ENCODE data around the gene SCML2.
"Not testable (repeated sequence)": the region's sequence is repeated elsewhere in the genome, so short reads cannot be mapped to it uniquely, and the experiment has no call there.

The SCML2 gene

GRCh38 chrX:18354369-18355223 lies at the start of gene SCML2:
Gene SCML2 (minus strand): TSS chrX:18354688. CDS start chrX:18334071, 20,617 bp downstream.
- peak in 1 of 2 experiments; percentile 29 for DNase-seq (ENCODE audit: low read depth in 2 of 2)

GRCh38 chrX:18401848-18402213 lies 47.3 kb upstream of the SCML2 start:
- no peak for DNase-seq (ENCODE audit: low read depth in 2 of 2)

DNA sequence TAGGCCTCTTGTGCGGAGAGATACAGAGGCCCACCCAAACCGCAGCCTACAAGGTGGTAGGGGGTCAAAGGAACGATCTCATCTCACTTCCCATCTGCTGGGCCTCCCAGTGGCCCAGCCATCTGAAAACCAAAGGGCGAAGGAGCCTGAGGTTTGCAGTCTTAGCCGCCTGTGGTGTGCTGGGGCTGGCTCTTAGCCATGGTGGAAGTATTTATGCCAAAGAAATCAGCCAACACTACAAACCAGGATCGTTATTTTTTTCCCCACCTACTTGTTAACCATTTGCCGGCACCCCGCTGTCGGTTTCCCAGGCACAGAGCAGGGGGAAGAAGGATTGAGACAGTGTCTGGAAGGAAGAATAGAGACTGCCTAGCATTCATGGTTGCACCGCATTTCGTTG lies 40.0 kb upstream of the SCML2 start:
- DNase-seq (ENCODE audit: low read depth in 2 of 2) = no peak

DNA sequence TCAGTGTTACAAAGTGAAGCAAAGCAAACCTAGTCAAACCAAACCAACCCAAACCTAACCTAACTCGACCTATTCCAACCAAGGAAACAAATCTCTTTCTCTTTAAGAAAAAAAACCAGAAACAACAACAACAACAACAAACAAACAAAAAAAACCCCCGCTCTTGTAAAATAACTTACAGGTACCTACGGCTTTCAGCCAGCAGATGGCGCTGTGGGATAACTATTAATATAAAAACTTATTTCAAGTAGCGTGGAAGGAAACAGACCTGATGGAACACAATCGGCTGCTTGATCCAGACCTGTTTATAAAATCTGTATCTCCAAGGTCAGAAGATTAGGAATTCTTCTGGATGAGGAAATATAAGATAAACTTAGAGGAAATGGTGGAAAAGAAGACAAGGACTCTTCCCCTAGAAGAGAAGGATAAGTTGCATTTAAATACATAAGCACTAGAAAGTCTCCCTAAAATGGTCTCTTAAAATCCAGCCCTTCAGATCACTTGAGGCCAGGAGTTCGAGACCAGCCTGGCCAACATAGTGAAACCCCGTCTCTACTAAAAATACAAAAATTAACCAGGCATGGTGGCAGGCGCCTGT lies 36.6 kb upstream of the SCML2 start:
- DNase-seq (ENCODE audit: low read depth in 2 of 2) = peak; percentile 12 to 38

DNA sequence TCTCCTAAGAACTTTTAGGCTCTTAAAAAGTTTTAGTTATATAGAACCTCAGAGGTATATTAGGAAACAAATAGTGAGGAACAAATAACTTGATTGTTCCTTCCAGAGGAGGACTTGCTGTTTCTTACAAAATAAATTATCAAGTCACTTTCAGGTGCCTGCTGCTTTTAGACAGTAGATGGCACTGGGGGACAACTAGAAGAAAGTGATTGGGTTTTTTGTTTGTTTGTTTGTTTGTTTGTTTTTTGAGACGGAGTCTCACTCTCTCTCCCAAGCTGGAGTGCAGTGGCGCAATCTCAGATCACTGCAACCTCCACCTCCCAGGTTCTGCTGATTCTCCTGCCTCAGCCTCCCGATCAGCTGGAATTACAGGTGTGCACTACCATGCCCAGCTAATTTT lies 35.5 kb upstream of the SCML2 start:
- no peak for DNase-seq (ENCODE audit: low read depth in 2 of 2)

DNA sequence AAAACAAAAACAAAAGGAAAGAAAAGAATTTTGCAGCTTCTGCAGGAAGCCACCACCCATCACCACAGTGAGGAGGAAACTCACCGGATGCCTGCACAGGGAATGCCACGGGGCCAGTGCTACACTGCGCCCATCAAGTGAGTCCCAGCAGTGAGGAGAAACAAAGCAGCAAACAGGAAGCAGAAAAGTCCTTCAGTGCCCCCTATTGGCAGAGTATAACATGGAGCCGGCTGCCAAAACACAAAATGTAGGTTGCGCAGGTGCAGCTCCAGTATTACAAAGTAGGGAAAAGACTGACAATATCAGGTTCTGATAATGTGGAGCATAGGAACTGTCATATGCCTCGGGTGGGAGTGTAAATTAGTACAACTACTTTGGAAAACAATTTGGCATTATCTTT lies 23.3 kb upstream of the SCML2 start:
- no peak for DNase-seq (ENCODE audit: low read depth in 2 of 2)

- not testable (repeated sequence) for DNase-seq (ENCODE audit: low read depth in 2 of 2)
Observed at GRCh38 chrX:18375131-18375805, 20.8 kb upstream of the SCML2 start.

DNA sequence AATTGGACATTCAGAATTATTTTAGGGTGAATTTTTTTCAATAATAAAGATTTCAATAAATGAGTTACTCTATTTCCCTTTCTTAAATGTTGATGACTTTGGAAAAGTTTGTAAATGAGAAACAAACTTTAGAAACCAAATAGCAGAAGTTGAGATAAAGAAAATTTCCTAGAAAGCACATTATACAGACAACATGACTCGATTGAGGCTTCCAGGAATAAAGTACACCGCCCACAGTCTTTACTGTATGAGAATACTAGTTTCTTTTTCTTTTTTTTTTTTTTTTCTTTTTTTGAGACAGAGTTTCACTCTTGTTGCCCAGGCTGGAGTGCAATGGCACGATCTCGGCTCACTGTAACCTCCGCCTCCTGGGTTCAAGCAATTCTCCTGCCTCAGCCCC lies 14.6 kb upstream of the SCML2 start:
- DNase-seq (ENCODE audit: low read depth in 2 of 2) = not testable (repeated sequence)

- DNase-seq (ENCODE audit: low read depth in 2 of 2) = no peak
Observed at GRCh38 chrX:18368402-18368801, 13.9 kb upstream of the SCML2 start.

DNA sequence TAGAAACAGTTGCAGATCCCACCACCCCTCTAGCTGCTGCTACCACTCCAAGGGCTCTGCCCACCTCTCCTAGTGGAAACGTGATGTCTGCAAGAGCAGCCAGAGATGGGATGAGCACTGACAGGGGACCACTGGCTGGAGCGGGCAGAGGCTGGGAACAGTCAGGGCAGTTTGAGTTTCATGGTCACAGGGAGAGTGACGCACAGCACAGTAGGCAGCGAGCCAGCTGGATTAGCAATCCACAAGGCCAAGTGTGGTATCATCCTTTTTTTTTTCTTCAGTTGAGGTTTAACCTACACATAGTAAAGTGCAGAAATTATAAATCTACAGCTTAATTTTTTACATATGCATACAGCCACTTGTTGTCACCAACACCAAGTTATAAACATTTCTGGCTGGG lies 6.4 kb upstream of the SCML2 start:
- DNase-seq (ENCODE audit: low read depth in 2 of 2) = no peak

GRCh38 chrX:18353931-18354368 lies 538 bp downstream of the SCML2 start:
- DNase-seq (ENCODE audit: low read depth in 2 of 2) = no peak

DNA sequence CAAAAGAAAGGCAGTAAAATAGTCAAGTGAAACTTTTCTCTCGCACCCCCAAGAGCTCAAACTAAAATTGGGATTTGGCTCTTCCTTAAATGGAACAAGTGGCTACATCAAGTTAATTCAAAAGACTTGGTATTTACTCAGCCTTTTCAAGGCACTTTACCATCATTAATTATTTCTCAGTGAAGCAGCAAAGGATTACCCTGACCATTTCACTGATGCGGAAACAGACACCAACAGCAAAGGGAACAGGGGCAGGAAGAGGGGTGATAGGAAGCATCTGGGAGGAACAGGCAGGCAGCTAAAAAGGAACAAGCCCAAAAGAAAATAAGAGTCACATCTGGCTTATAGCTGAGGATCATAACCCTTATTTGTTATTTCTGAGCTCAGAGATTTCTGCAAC lies 2.7 kb downstream of the SCML2 start:
- DNase-seq (ENCODE audit: low read depth in 2 of 2) = no peak

DNA sequence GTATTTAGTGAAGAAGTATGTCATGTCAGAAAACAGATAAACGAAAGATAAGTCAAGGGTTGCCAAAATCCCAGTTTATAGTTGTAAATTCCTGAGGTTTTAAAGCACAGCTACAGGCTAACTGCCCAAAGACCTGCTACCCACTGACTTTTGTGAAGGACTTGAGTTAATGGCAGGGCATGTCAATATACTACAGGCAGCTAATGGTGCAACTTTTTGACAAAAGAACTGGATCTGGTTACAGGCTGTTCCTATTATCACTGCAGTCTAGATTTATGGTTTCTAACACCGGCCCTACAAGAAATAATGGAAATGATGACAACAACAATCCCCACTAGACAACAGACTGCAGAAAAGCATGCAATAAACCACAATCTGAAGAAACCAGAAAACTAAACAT lies 6.4 kb downstream of the SCML2 start:
- DNase-seq (ENCODE audit: low read depth in 2 of 2) = no peak

DNA sequence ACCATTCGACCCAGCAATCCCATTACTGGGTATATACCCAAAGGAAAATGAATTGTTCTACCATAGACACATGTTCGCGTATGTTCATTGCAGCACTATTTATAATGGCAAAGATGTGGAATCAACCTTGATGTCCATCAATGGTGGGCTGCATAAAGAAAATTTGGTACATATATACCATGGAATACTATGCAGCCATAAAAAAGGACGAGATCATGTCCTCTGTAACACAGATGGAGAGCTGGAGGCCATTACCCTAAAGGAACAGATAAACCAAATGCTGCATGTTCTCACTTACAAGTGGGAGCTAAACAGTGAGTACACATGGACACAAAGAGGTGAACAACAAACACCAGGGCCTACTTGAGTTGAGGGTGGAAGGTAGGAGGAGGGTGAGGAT lies 45.1 kb downstream of the SCML2 start:
- DNase-seq (ENCODE audit: low read depth in 2 of 2) = no peak

GRCh38 chrX:18297251-18297650 lies 57.2 kb downstream of the SCML2 start:
- no peak for DNase-seq (ENCODE audit: low read depth in 2 of 2)

DNA sequence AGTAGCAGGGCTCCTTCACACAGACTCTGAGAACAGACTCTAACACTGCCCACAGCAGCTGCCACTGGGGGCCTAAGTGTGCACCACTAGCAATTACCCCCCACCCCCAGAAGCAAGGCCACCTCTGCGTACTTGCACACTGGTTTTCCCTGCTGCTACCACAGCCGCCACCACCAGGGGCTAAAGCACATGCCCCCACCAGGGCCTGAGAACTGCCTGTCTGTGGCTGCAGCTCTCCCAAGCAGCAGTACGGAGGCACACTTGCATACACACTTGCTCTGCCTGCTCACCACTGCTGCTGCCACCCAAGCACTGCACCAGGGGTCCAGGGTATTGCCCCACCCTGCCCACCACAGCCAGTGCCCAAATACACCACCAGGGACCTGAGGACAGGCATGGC lies 59.6 kb downstream of the SCML2 start:
- DNase-seq (ENCODE audit: low read depth in 2 of 2) = no peak

- DNase-seq (ENCODE audit: low read depth in 2 of 2) = no peak
Observed at GRCh38 chrX:18291006-18291545, 63.4 kb downstream of the SCML2 start.

DNA sequence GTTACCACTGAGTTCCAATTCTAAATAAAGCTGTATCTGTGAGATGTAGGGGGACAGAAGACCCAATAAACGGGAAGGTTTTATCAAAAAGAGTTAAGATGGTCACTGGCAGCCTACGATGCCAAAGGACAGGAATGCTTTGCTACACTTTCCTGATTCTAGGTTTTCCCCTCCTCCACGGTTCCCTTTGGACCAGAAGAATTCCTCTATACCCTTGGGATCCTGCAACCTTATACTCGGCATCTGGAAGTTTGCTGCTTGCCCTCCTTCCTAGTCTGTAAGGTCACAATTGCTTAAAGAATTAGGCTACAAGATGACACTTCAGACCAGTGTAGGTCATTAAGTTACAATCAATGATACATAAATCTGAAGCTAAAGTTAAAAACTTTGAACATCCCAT lies 64.3 kb downstream of the SCML2 start:
- DNase-seq (ENCODE audit: low read depth in 2 of 2) = no peak

GRCh38 chrX:18288716-18289115 lies 65.8 kb downstream of the SCML2 start:
- no peak for DNase-seq (ENCODE audit: low read depth in 2 of 2)

DNA sequence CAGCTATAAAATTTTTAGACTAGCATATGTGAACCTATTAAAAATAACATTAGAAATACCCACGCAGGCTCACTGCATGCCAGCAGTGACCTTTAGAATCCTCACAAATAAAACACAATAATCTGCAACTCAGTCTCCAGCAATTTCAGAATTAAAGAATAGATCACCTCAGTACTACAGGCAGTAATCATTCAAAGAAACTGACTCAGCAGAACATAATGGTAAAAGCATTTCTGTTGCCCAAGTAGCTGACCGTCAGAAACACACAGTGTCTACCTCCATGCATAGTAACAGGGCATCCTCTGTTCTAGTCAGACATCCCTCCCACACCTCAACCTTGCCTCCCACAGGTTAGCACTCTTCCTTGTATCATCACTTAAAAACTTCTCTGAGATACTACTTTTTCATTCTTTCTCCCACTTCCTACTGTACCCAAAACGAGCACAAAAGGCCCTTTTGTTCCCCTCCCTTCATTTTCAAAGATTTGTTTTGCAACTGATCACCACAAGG lies 68.1 kb downstream of the SCML2 start:
- no peak for DNase-seq (ENCODE audit: low read depth in 2 of 2)

GRCh38 chrX:18278449-18278848 lies 76.0 kb downstream of the SCML2 start:
- no peak for DNase-seq (ENCODE audit: low read depth in 2 of 2)

DNA sequence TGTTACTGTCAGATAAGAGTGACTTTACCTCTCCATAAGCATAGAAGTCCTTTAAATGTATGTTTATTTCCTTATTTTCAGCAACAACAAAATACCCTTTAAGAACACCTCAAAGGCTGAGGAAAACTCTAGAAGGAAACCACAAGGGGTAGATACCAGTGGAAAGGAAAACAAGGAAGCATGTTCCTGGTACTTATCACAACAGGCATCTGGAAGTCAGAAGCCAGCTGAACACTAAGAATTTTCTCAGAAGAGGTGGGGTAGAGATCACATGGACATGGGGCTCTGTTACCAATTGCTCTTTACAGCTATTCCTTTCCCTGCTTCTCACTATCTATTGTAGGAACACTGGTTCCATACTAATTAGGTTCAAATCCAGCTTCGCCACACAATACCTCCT lies 82.3 kb downstream of the SCML2 start:
- DNase-seq (ENCODE audit: low read depth in 2 of 2) = no peak
